SH-SY5Y (cell line): ENCODE measurements around the gene ZNF823.

Experiments
- GATA2 ChIP-seq: IDR thresholded peaks from 2 replicates; pipeline ENCODE4 v1.6.1; 2011; ENCODE audit warnings: mild to moderate bottlenecking, low read depth, low read length
- GATA3 ChIP-seq: IDR thresholded peaks from 2 replicates; pipeline ENCODE4 v1.6.1; 2011; ENCODE audit warnings: low read depth, mild to moderate bottlenecking, low read length, moderate library complexity

GRCh38 chr19:11708457-11708856 lies 30.3 kb downstream of the ZNF823 start:
- TF ChIP-seq GATA2 = no peak
- no peak for TF ChIP-seq GATA3
